ENCODE measurements around the gene ACTR1A. TPM values are rescaled to one million over a fixed set of nuclear protein-coding genes. Genes with fewer than 3 reads are reported as not detected.
A peak's percentile ranks its signal among the peaks of the same experiment; 100 is the strongest.
"Not testable (repeated sequence)": the region's sequence is repeated elsewhere in the genome, so short reads cannot be mapped to it uniquely, and the experiment has no call there.

The ACTR1A gene
- polyA plus RNA-seq, 1 experiment = 216 TPM

DNA sequence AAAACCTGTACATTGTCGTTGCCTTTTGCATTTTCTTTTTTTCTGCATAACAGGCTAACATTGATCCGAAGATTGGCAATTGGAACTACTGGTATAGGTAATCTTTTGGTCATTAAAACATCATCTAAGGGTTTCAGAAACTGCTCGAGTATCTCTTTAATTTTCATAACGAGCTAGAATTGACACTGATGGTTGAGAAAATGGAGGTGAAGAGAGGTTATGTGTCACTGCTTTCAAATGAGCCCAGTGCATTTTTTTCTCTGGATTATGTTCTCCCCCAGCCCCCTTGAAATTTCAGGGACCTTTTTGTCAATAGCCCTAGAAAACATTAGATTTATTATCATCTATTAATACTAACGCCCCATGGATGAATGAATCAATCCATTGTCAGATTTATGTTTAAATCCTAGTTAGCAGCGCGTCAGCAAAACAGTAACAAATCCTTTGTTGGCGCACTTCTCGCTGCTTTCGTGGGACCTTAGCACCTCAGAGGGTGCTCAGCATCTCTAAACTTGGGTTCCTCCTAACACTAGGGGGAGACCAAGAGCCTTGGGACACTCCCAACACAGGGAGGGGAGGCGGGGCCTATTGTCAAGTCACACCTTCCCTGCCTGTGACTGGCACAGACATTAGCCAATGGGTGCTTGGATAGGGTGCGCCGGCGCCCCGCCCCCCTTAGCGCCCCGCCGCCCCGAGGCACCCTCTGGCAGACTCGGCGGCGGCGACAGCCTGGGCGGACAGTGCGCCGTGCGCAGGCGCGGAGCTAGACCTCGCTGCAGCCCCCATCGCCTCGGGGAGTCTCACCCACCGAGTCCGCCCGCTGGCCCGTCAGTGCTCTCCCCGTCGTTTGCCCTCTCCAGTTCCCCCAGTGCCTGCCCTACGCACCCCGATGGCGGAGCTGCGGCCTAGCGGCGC lies 1.0 kb upstream of the ACTR1A start, which contains the start of gene SUFU:
Gene SUFU (plus strand): TSS at position 709 of the 915 bp plus-strand sequence. CDS start 181 bp downstream, at position 890.
- Histone ChIP-seq H3K27me3 (ENCODE audit: control insufficient read depth, insufficient read depth, low read length) (no peaks in the 10 kb centered on the region), H3K36me3 (ENCODE audit: control insufficient read depth, insufficient read depth, low read length) (no peaks in the 10 kb centered on the region), H3K4me3 (ENCODE audit: low read depth, low read length) (peak within 1 kb of the TSS; percentile 91)
- TF ChIP-seq CTCF (IDR thresholded peaks at IDR 0.05; ENCODE audit: insufficient read depth, low read depth, low read length) = peak; percentile 94
- ChIA-PET CTCF (interaction anchor here (0.6 to 4.3 kb wide), 33 partner anchors 10 to 318 kb away, joined by 3 to 113 read pairs (median 4); partner anchors contain the start of gene TRIM8), POLR2A (no interaction called here)
- DNase-seq (ENCODE audit: low read depth) = peak; percentile 79

GRCh38 chr10:102502029-102502336 lies 529 bp downstream of the ACTR1A start:
- POLR2A ChIA-PET = interaction anchor here (1.0 kb wide), 1 partner anchor 144 kb away, joined by 4 read pairs; no protein-coding TSS in a partner anchor
- TF ChIP-seq CTCF (IDR thresholded peaks at IDR 0.05; ENCODE audit: insufficient read depth, low read depth, low read length) = no peak
- no peaks in the 10 kb centered on the region for H3K36me3 ChIP-seq (ENCODE audit: control insufficient read depth, insufficient read depth, low read length)
- no peaks in the 10 kb centered on the region for H3K27me3 ChIP-seq (ENCODE audit: control insufficient read depth, insufficient read depth, low read length)
- CTCF ChIA-PET = interaction anchor here (1.0 to 4.3 kb wide), 16 partner anchors 14 to 240 kb away, joined by 3 to 113 read pairs (median 4); partner anchors contain the start of gene TRIM8
- DNase-seq (ENCODE audit: low read depth) = peak; percentile 94
- peak overlapping the region; percentile 91 for H3K4me3 ChIP-seq (ENCODE audit: low read depth, low read length)

DNA sequence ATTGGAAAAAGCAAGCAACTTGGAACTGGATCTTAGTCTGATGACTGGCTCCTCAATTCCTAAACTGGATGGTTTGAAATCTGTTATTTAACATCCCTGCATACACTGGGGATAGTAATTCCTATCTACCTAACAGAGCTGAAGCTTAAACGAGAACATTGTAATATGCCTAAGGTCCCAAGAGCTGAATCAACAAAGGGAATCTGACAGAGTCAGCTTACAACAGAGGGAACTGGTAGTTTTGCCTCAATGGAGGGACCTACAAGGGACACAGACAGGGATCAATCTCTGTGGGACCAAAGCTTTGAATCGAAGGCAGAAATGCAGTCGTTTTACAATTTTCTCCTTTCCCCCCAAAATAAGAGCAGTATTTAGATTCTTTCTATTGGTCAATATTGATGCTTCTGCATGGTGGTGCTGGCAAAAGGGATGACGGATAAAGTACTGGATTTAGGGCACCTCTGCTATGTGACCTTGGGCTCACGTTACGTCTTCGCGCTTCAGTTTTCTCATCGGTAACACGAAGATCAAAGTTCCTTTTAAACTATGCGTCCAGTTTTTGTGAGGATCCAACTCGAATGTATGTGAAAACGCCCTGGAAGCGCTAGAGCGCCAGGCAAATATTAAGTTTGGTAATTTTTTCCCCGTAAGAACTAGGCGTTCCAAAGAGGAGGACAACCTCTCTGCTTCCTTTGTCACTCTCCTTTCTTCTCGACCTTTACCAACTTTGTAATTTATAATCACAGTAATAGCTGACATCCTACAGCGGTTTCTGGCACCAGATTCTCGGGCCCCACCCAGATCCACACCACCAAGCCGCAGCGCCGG lies 1.1 kb downstream of the ACTR1A start:
- Histone ChIP-seq H3K4me3 (ENCODE audit: low read depth, low read length) (peak overlapping the region; percentile 55), H3K36me3 (ENCODE audit: control insufficient read depth, insufficient read depth, low read length) (no peaks in the 10 kb centered on the region), H3K27me3 (ENCODE audit: control insufficient read depth, insufficient read depth, low read length) (no peaks in the 10 kb centered on the region)
- no peak for DNase-seq (ENCODE audit: low read depth)
- no peak for TF ChIP-seq CTCF (IDR thresholded peaks at IDR 0.05; ENCODE audit: insufficient read depth, low read depth, low read length)
- ChIA-PET POLR2A (interaction anchor here (0.6 to 1.0 kb wide), 2 partner anchors 145 to 211 kb away, joined by 3 to 4 read pairs; no protein-coding TSS in a partner anchor), CTCF (interaction anchor here (0.7 to 1.9 kb wide), 8 partner anchors 48 to 239 kb away, joined by 3 to 8 read pairs (median 4); partner anchors contain the start of gene TRIM8)

DNA sequence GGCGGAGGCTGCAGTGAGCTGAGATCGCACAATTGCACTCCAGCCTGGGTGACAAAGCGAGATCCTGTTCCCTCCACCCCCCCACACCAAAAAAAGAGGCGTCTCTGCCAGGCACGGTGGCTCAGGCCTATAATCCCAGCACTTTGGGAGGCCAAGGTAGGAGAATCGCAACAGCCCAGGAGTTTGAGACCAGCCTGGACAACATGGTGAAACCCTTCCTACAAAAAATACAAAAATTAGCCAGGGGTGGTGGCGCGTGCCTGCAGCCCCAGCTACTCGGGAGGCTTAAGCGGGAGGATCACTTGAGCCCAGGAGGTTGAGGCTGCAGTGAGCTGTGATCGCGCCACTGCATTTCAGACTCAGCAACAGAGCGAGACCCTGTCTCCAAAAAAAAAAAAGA lies 1.8 kb downstream of the ACTR1A start:
- not testable (repeated sequence) for H3K36me3 ChIP-seq (ENCODE audit: control insufficient read depth, insufficient read depth, low read length); H3K27me3 ChIP-seq (ENCODE audit: control insufficient read depth, insufficient read depth, low read length); H3K4me3 ChIP-seq (ENCODE audit: low read depth, low read length); DNase-seq (ENCODE audit: low read depth)
- ChIA-PET POLR2A (interaction anchor here (0.6 kb wide), 2 partner anchors 15 to 211 kb away, joined by 3 to 4 read pairs; no protein-coding TSS in a partner anchor), CTCF (interaction anchor here (0.7 to 1.1 kb wide), 6 partner anchors 66 to 144 kb away, joined by 3 to 6 read pairs (median 3); partner anchors contain the start of gene TRIM8)

DNA sequence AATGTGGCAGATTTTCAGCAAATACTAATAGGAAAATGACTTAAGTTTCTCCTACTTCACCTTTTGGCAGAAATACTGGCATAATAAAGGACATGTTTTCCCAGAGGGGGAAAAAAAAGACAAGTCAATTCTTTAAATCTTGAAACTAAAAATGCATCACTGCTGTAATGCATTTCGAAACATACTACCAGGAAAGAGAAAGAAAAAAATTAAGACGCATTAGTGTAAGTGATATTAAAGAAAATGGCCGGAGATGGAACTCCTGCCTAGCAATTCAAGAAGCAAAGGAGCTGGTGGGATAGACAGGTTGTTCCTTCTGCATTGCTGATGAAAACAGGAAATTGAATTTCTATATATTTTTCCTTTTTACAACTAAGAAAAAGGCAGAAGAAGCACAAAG lies 3.2 kb downstream of the ACTR1A start:
- H3K36me3 ChIP-seq (ENCODE audit: control insufficient read depth, insufficient read depth, low read length) = peaks cover 1% of the 10 kb centered on the region; the same call in 1 of the 2 replicates
- DNase-seq (ENCODE audit: low read depth) = no peak
- TF ChIP-seq CTCF (IDR thresholded peaks at IDR 0.05; ENCODE audit: insufficient read depth, low read depth, low read length) = no peak
- H3K27me3 ChIP-seq (ENCODE audit: control insufficient read depth, insufficient read depth, low read length) = no peaks in the 10 kb centered on the region
- CTCF ChIA-PET = no interaction called here
- no peak overlapping the region for H3K4me3 ChIP-seq (ENCODE audit: low read depth, low read length)
- POLR2A ChIA-PET = no interaction called here
